Lower lobe of right lung (tissue), 2 donors: ENCODE data around the gene SCD5. TPM values are rescaled to one million over a fixed set of nuclear protein-coding genes. Genes with fewer than 3 reads are reported as not detected.

Experiments
- ATAC-seq, 2 donors: fragments of 200-7000 bp; cut with Tn5 transposase; one replicate each; pipeline ENCODE4 v1.9.1; 2020 to 2022; ENCODE audit warnings: mild to moderate bottlenecking in 2 of 2, moderate library complexity in 2 of 2
- DNase-seq: peaks from one replicate; pipeline ENCODE4 v3.0.0-alpha.2; 2020
- H3K27ac ChIP-seq: fragments of 200-600 bp; one replicate; pipeline ENCODE4 v1.8.0; 2022
- H3K27me3 ChIP-seq: fragments of 200-600 bp; one replicate; pipeline ENCODE4 v1.8.0; 2022; ENCODE audit warnings: low read depth
- H3K36me3 ChIP-seq: fragments of 200-600 bp; one replicate; pipeline ENCODE4 v1.8.0; 2022; ENCODE audit warnings: mild to moderate bottlenecking
- H3K4me1 ChIP-seq: fragments of 200-600 bp; one replicate; pipeline ENCODE4 v1.8.0; 2022
- H3K4me3 ChIP-seq: fragments of 200-600 bp; one replicate; pipeline ENCODE4 v1.8.0; 2022; ENCODE audit warnings: mild to moderate bottlenecking
- H3K9me3 ChIP-seq: fragments of 200-600 bp; one replicate; pipeline ENCODE4 v1.8.0; 2022
- intact Hi-C: fragments of 100-400 bp; cut with DNase I; formaldehyde crosslinking; loops from one replicate; pipeline ENCODE4 v1.11.0; 2022
- total RNA-seq: library from RNA; stranded (reverse); fragmentation: NEBNext Ultra II Directional; extraction: Animal tissue kit (Norgen Biotek cat#: 25700); gene quantifications from one replicate; pipeline ENCODE4 v1.2.1, GENCODE V29; 2021
- TF ChIP-seq, protein P1 (sequence below): fragments of 200-600 bp; IDR thresholded peaks from one replicate; pipeline ENCODE4 v1.8.0; 2022; ENCODE audit warnings: antibody characterized with exemption, mild to moderate bottlenecking
- donor health status: DM: no; HTN: yes; CAD: no; lungs with severe emphysema.

Gene SCD5
- total RNA-seq, 1 donor from 2014 or later: 17.7 TPM

DNA sequence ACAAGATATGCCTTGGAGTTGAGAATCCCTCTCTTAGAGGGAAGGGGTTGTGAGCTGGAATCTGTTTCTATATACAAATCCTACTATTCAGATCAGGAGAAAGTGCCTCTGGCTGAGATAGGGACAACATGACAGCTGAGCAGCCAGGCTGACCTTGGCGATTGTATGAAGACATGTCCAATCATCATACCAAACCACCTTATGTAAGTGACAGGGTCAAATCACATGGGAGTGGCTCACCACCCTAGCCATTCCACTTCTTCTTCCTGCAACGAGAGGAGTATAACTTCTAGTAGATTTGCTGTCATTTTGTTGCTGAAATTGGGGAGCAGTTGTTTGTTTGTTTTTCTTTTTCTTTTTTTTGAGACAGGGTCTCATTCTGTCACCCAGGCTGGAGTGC, 188.6 kb downstream of the SCD5 start:
- H3K4me1 ChIP-seq: no peaks in the 10 kb centered on the region
- H3K36me3 ChIP-seq: no peaks in the 10 kb centered on the region
- H3K4me3 ChIP-seq: no peak overlapping the region
- ATAC-seq: no peak
- DNase-seq: no peak
- no peaks in the 10 kb centered on the region for H3K27me3 ChIP-seq
- no peaks in the 10 kb centered on the region for H3K9me3 ChIP-seq
- H3K27ac ChIP-seq: no peak overlapping the region
- intact Hi-C loops: no loop called here
- TF ChIP-seq, protein P1, sequence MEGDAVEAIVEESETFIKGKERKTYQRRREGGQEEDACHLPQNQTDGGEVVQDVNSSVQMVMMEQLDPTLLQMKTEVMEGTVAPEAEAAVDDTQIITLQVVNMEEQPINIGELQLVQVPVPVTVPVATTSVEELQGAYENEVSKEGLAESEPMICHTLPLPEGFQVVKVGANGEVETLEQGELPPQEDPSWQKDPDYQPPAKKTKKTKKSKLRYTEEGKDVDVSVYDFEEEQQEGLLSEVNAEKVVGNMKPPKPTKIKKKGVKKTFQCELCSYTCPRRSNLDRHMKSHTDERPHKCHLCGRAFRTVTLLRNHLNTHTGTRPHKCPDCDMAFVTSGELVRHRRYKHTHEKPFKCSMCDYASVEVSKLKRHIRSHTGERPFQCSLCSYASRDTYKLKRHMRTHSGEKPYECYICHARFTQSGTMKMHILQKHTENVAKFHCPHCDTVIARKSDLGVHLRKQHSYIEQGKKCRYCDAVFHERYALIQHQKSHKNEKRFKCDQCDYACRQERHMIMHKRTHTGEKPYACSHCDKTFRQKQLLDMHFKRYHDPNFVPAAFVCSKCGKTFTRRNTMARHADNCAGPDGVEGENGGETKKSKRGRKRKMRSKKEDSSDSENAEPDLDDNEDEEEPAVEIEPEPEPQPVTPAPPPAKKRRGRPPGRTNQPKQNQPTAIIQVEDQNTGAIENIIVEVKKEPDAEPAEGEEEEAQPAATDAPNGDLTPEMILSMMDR: no peak

DNA sequence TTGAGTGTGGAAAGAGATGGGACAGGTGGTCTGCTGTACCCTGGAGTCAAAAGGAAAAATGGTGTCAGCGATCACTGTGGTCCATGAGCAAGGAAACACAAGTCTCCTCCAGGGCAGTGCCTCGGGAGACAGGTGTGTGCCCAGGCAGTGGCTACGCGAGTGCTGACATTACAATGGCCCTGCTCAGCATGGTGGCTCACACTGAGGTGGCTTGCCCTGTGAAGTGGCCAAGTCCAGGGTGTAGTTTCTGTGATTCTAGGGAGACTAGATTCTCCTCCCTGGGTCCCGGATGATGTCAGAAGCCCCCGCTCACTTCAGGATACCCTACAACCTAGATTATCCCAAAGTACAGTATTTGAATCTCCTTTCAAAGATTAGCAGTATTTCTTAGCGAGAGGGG, 192.0 kb downstream of the SCD5 start:
- TF ChIP-seq, protein P1: no peak
- H3K27ac ChIP-seq: no peak overlapping the region
- H3K4me3 ChIP-seq: no peak overlapping the region

DNA sequence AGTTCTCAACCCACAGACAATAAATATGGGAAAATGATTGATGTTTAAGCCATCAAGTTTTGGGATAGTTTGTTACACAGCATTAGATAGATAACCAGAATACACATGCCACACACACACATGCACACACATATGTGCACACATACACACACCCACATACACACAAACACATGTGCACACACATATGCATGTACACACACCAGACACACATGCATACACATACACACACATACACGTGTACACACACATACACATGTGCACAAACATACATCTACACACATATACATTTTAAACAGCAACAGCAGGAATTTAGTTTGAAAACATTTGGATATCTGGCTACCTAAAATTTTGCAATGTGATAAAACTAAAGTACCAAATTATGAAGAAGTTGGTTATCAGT, 194.1 kb downstream of the SCD5 start:
- no peaks in the 10 kb centered on the region for H3K27me3 ChIP-seq
- TF ChIP-seq, protein P1: no peak
- no peaks in the 10 kb centered on the region for H3K36me3 ChIP-seq
- DNase-seq (no peak), ATAC-seq (no peak)
- no peak overlapping the region for H3K4me3 ChIP-seq
- H3K27ac ChIP-seq: no peak overlapping the region
- intact Hi-C loops: no loop called here
- no peaks in the 10 kb centered on the region for H3K4me1 ChIP-seq
- no peaks in the 10 kb centered on the region for H3K9me3 ChIP-seq

More for the DNA sequence above, 192.0 kb downstream of the SCD5 start:
- no peaks in the 10 kb centered on the region for H3K36me3 ChIP-seq
- no peaks in the 10 kb centered on the region for H3K4me1 ChIP-seq
- intact Hi-C loops: no loop called here
- H3K27me3 ChIP-seq: no peaks in the 10 kb centered on the region
- no peaks in the 10 kb centered on the region for H3K9me3 ChIP-seq
- ATAC-seq (no peak), DNase-seq (no peak)

DNA sequence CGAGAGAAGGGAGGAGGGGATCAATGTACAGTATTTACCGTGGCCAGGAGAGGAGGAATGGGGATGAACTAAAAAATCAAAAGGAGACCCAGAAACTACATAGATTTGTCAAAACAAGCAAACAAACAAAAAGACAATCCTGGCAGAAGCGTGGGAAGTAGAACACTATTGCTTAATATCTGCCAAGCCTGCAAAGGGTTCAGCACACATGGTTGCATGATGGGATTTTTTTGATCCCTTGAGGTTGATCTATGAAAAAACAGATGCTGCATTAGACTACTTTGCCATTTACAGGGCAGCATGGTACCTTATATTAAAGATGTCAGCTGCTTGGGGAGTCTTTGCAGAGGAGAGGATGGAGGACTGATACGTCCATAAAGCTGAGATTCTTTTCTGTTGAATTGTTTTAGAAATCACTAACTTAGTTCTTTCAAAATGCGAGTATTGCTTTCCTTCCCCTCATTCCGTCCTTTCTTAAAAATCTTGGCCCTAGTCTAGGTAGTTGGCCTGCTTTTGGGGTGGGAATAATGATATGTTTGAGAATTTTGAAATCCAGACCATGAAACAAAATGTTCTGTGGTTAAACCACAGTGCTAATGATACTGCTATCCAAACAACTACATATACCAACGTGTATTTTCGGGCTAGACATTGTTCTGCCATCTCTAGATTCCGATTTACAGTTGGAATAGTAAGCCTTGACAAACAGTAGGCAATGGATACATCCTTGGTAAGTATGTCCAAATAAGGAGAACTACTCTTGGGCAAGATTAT, 197.2 kb downstream of the SCD5 start:
- Histone ChIP-seq H3K9me3 (no peaks in the 10 kb centered on the region), H3K4me3 (no peak overlapping the region), H3K27me3 (no peaks in the 10 kb centered on the region), H3K36me3 (no peaks in the 10 kb centered on the region), H3K4me1 (no peaks in the 10 kb centered on the region), H3K27ac (no peak overlapping the region)
- DNase-seq (no peak), ATAC-seq (no peak)
- intact Hi-C loops: no loop called here
- TF ChIP-seq, protein P1: no peak

DNA sequence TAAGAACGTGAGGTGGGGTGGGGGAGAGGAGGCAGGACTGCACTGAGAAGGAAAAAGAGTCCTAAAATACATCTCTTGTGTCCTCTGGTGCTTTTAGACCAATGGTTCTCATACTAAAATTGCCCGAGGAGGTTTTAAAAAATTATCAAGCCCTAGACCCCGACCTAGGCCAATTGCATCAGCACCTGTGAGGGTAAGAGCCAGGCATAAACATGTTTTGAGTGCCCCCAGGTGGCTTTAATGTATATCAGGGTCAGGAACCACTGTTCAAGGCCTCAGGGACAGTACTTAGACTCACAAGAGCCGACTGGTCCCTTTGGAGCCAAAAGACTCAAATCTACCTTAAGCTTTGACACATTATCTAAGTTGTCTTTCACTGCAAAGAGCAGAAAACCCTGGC, 199.3 kb downstream of the SCD5 start:
- intact Hi-C loops: no loop called here
- TF ChIP-seq, protein P1: no peak

More for the DNA sequence above, 199.3 kb downstream of the SCD5 start:
- Histone ChIP-seq H3K27me3 (no peaks in the 10 kb centered on the region), H3K27ac (no peak overlapping the region), H3K4me3 (no peak overlapping the region), H3K36me3 (no peaks in the 10 kb centered on the region), H3K9me3 (no peaks in the 10 kb centered on the region), H3K4me1 (no peaks in the 10 kb centered on the region)
- DNase-seq (no peak), ATAC-seq (no peak)
